ENCODE data around the gene GOLM1.

GOLM1 gene

GRCh38 chr9:86046071-86046636 lies 53.2 kb downstream of the GOLM1 start:
- no peak for DNase-seq (ENCODE audit: low read depth, low spot score)

DNA sequence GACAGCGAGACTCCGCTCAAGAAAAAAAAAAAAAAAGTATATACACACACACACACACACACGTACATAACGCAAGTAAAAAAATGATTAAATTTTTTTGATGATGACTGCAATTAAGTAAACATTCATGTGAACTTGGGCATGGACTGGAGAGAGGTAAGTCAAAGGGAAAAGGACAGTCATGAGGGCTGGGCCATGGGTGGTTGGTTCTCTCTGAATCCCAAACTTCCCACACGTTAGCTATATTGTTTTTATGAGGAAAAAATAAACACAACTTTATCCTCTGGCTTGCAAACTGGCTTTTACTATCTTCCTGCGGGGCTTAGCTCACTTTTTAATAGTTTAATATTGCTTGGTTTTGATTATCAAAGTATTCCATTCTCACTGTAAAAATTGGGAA lies 53.7 kb downstream of the GOLM1 start:
- DNase-seq (ENCODE audit: low read depth, low spot score) = no peak

- no peak for DNase-seq (ENCODE audit: low read depth, low spot score)
Observed at GRCh38 chr9:86043999-86044398, 55.4 kb downstream of the GOLM1 start.

- DNase-seq (ENCODE audit: low read depth, low spot score) = no peak
Observed at GRCh38 chr9:86043586-86043985, 55.8 kb downstream of the GOLM1 start.

GRCh38 chr9:86042199-86042978 lies 57.0 kb downstream of the GOLM1 start:
- DNase-seq (ENCODE audit: low read depth, low spot score) = no peak

DNA sequence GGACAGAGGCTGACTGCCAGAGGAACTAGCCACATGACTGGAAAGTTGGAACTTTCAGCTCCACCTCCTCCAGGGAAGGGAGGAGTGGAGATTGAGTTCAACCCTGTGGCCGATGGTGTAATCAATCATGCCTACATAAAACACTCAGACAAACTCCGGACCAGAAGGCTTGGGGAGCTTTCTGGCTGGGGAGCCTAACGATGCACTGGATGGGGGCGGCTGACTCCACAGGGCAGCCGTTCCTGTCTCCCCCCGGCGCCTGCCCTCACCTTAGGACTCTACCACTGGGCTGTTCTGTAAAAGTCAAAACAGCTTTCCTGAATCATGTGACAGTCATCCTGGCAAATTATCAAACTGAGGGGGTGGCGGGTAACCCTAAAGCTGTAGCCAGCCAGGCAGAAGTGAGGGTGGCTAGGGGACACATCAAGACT lies 58.0 kb downstream of the GOLM1 start:
- DNase-seq (ENCODE audit: low read depth, low spot score) = no peak

- no peak for DNase-seq (ENCODE audit: low read depth, low spot score)
Observed at GRCh38 chr9:86040861-86041155, 58.5 kb downstream of the GOLM1 start.

- no peak for DNase-seq (ENCODE audit: low read depth, low spot score)
Observed at GRCh38 chr9:86039991-86040860, 59.1 kb downstream of the GOLM1 start.

DNA sequence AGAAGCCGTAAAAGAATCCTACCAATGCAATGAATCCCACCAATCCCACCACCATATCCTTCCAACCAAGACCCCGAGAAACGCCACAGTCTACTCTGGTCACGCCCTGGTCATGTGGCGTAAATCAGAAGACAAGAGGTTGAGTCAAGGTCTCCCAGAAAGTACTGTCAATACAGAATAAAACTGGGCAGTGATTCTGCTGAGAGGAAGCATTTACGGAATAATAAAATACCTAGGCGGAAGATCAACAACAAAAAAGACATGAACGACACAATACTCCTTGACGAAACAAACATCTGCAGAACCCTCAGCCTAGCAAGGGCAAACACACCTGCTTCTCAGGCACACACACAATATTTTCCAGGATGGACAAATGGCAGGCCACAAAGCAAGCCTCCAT lies 62.8 kb downstream of the GOLM1 start:
- no peak for DNase-seq (ENCODE audit: low read depth, low spot score)

GRCh38 chr9:86035827-86036440 lies 63.4 kb downstream of the GOLM1 start:
- DNase-seq (ENCODE audit: low read depth, low spot score) = no peak

DNA sequence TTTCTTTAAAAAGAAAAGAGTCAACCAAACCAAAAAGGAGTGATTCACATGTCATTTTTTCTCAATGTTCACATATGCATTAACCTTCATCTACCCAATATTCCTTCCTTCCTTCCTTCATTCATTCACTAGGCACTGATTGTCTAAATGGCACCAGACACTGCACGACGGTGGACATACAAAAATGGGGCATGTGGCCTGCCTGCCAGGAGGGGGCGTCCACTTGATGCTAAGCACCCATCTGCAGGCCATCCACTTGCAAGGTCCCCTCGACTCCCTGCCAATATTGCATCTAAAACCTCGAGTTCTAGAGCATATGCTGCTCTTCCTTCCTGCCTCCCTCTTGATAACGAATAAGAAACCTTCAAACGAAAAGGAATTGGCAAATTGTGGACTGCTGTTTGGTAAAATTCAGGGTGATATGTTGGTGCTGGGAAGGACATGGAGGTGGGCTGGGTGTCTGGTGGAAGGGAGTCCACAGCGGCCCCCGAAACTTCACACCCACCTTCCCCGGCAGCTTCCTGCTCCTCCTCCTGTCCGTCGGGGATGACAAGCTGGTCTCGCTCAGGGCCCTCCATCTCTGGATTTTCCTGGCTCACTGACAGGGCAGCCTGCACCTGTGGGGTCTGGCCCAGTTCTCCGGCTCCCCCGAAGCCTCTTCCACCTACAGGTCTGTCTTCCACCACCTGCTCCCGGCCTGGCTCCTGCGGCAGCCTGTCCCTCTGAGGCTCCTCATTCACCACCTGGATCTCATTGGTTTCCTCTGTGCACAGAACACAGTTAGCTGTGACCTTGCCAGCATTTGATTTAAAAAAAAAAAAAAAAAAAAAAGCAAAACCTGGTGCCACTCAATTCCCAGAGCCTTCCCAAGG lies 64.3 kb downstream of the GOLM1 start:
- no peak for DNase-seq (ENCODE audit: low read depth, low spot score)

DNA sequence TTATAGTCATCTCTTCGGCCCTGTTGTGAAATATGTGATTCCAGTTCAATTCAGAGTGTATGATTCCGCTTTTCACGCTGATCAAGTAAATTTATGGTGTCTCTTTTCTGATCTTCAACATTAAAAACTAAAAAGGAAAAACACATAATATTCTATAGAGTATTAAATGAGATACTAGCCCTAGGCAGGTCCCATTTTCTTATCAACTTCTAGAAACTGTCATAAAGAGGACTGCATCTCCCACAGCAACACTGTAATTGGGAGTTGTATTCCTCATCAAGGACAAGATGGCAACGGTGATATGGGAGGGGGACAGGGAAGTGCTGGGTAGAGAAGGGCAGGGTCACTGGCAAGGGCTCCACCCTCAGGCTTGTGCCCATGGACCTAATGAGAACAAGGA lies 71.6 kb downstream of the GOLM1 start:
- DNase-seq (ENCODE audit: low read depth, low spot score) = no peak

DNA sequence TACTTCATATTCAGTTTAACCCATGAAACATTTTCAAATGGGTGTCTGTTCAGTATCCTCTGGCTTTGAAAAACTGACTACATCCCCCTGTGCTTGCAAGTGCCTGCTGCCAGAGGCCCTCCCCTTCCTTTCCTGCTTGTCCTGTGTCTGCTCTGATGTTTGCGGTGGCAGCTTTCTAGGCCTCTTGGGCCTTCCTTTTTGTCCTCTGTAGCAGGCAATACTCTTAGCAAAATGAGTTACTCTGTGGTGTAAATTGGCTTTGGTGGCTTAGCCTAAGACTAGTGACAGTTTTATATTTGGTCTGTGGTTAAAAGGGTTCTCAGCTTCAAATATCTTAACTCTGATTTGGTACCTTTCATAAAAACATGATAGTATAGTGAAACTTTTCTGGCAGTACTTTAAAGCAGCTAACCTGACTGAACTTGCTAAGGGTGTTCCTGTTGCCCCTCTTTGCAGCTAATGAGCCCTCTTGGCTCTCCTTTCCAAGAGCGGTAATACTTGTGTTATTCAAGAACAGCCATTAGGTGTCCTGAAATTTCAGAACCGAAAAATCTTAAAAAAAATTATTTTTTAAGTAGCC lies 76.6 kb downstream of the GOLM1 start:
- no peak for DNase-seq (ENCODE audit: low read depth, low spot score)

DNA sequence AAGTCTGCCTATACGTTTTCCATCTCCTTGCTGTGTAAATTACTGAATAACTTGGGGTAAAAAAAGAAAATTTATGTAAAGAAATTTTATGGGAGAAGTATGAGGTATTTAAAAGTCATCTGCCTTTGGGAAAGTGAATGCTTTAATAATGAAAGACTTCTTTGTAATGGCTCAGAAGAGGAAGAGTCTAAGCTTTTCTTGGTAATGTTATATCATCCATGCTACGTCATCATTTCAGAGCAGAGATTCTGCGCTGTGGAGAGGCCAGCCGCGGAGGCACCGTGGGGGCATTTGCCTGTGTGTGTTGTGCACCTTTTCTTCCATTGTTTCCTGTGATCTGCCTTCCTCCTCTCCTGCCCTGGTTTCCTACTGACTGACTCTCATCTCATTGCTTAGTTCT lies 78.2 kb downstream of the GOLM1 start:
- DNase-seq (ENCODE audit: low read depth, low spot score) = no peak

DNA sequence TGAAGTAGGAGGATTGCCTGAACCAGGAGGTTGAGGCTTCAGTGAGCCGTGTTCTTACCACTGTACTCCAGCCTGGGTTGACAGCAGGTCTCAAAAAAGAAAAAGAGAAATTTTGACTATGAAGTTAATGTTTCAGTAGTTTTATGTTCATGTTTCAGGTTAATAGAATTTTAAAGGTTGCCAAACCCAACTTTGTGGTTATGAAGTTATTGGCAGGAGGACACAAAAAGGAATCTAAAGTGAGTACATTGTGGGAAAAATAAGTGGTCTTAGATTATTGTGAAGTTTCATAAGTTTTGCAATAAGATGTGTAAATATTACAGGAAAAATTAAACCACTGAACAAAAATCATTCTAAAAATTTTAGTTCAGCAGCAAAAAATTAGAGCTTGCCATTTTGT lies 78.6 kb downstream of the GOLM1 start:
- no peak for DNase-seq (ENCODE audit: low read depth, low spot score)

- DNase-seq (ENCODE audit: low read depth, low spot score) = no peak
Observed at GRCh38 chr9:86009133-86009532, 90.2 kb downstream of the GOLM1 start.

GRCh38 chr9:86005253-86005775 lies 94.0 kb downstream of the GOLM1 start:
- no peak for DNase-seq (ENCODE audit: low read depth, low spot score)

GRCh38 chr9:85995599-85995998 lies 103.8 kb downstream of the GOLM1 start:
- DNase-seq (ENCODE audit: low read depth, low spot score) = no peak

- DNase-seq (ENCODE audit: low read depth, low spot score) = no peak
Observed at GRCh38 chr9:85995097-85995496, 104.3 kb downstream of the GOLM1 start.

GRCh38 chr9:85994191-85994590 lies 105.2 kb downstream of the GOLM1 start:
- no peak for DNase-seq (ENCODE audit: low read depth, low spot score)

DNA sequence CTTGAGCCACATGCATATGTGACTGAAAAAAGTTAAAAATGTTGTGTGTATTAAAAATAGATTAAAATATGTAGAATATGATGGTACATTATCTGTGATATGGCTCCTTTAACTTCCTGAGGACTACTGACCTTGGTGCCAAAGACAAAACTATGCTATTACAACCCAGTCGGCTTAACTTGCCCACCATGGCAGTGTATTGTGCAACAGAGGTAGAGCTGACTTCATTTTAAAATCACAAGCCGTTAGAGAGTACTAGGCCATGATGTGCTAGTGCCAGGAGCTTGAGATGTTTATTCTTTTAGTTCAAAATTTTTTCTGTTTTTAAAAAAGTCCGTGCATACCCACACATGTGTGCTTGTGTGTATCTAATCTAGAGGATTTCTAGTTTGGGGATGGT lies 112.1 kb downstream of the GOLM1 start:
- no peak for DNase-seq (ENCODE audit: low read depth, low spot score)

Measured in activated CD4-positive, CD25-positive, alpha-beta regulatory T cell treated with anti-CD3 and anti-CD28 coated beads, Interleukin-2, amount 50 U/mL, for 16 hours (primary cell).